Mesenteric fat pad (tissue), 1 donor: ENCODE results near the gene RAMAC. TPM values are rescaled to one million over a fixed set of nuclear protein-coding genes. Genes with fewer than 3 reads are reported as not detected.
"Not testable (repeated sequence)": the region's sequence is repeated elsewhere in the genome, so short reads cannot be mapped to it uniquely, and the experiment has no call there.

Experiments
- DNase-seq: peaks from one replicate; pipeline ENCODE4 v3.0.0-alpha.2; 2020; ENCODE audit warnings: low spot score
- total RNA-seq: library from RNA; stranded (reverse); fragmentation: NEBNext Ultra II Directional; extraction: Animal tissue kit (Norgen Biotek cat#: 25700); gene quantifications from one replicate; pipeline ENCODE4 v1.2.1, GENCODE V29; 2021
- donor health status: DM: yes; HTN: yes; CAD: no.

The RAMAC gene
- total RNA-seq, 1 donor from 2014 or later = 14.1 TPM

GRCh38 chr15:83012076-83012426 is 26.0 kb downstream of the RAMAC start:
- DNase-seq = no peak

GRCh38 chr15:83012636-83013035 is 26.6 kb downstream of the RAMAC start:
- no peak for DNase-seq

- no peak for DNase-seq
Measured at GRCh38 chr15:83014205-83014653, 28.2 kb downstream of the RAMAC start.

GRCh38 chr15:83015361-83015760 is 29.4 kb downstream of the RAMAC start:
- DNase-seq = no peak

- no peak for DNase-seq
Measured at GRCh38 chr15:83016906-83017305, 30.9 kb downstream of the RAMAC start.

GRCh38 chr15:83018436-83018835 is 32.4 kb downstream of the RAMAC start:
- no peak for DNase-seq

- no peak for DNase-seq
Measured at GRCh38 chr15:83030021-83030420, 44.0 kb downstream of the RAMAC start.

GRCh38 chr15:83031234-83031633 is 45.2 kb downstream of the RAMAC start:
- not testable (repeated sequence) for DNase-seq

- DNase-seq = no peak
Measured at GRCh38 chr15:83036253-83036652, 50.2 kb downstream of the RAMAC start.

- no peak for DNase-seq
Measured at GRCh38 chr15:83039206-83039605, 53.2 kb downstream of the RAMAC start.

Other genes starting within 250 kb of the RAMAC start
- not detected for gene FSD2, start 180.1 kb upstream of the RAMAC start, total RNA-seq
- gene WHAMM, start 176.6 kb upstream of the RAMAC start, total RNA-seq = 7.8 TPM
- gene HOMER2, start 33.5 kb upstream of the RAMAC start, total RNA-seq = 2.9 TPM
- gene C15orf40, start 25.4 kb downstream of the RAMAC start, total RNA-seq = 21.5 TPM
- 49.0 TPM for gene BTBD1, start 81.0 kb downstream of the RAMAC start, total RNA-seq
- 12.4 TPM for gene TM6SF1, start 121.4 kb downstream of the RAMAC start, total RNA-seq
- gene HDGFL3, start 221.6 kb downstream of the RAMAC start, total RNA-seq = 31.2 TPM